ENCODE measurements around the gene DLX2. TPM values are rescaled to one million over a fixed set of nuclear protein-coding genes. Genes with fewer than 3 reads are reported as not detected.

Gene DLX2
- total and polyA plus RNA-seq, 2 of the 13 experiments (the other 11 are each of a cell fraction or from before 2014, with no cell fraction given) = 0.07 to 0.15 TPM

- TF ChIP-seq, protein P1, sequence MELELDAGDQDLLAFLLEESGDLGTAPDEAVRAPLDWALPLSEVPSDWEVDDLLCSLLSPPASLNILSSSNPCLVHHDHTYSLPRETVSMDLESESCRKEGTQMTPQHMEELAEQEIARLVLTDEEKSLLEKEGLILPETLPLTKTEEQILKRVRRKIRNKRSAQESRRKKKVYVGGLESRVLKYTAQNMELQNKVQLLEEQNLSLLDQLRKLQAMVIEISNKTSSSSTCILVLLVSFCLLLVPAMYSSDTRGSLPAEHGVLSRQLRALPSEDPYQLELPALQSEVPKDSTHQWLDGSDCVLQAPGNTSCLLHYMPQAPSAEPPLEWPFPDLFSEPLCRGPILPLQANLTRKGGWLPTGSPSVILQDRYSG (CRISPR knock-in tag; IDR thresholded peaks at IDR 0.05) = no peak; the same call in 1 of the 2 replicates
- TF ChIP-seq MAZ (IDR thresholded peaks at IDR 0.05; ENCODE audit: borderline replicate concordance, low read depth, low read length) (no peak), MAZ (CRISPR knock-in tag; IDR thresholded peaks at IDR 0.05; ENCODE audit: low read depth) (0 out of 2 replicates have a peak, but pooled peaks have one; percentile 19), ZFP82 (CRISPR knock-in tag; IDR thresholded peaks at IDR 0.05; ENCODE audit: borderline replicate concordance) (peak; percentile 29; the same call in 1 of the 2 replicates), ZNF256 (CRISPR knock-in tag; conservative IDR thresholded peaks at IDR 0.05) (0 out of 2 replicates have a peak, but pooled peaks have one; percentile 65), HNF4G (IDR thresholded peaks at IDR 0.05; ENCODE audit: borderline replicate concordance, low read depth, low read length) (no peak), HNF4G (CRISPR knock-in tag; IDR thresholded peaks at IDR 0.05; ENCODE audit: borderline replicate concordance, low read depth) (no peak), LCORL (IDR thresholded peaks at IDR 0.05) (no peak), LCORL (CRISPR knock-in tag; IDR thresholded peaks at IDR 0.05) (no peak; the same call in 1 of the 2 replicates), FOXK2 (IDR thresholded peaks at IDR 0.05) (no peak), MZF1 (CRISPR knock-in tag; IDR thresholded peaks at IDR 0.05; ENCODE audit: borderline replicate concordance) (no peak), CHD4 (IDR thresholded peaks at IDR 0.05; ENCODE audit: borderline replicate concordance, low read length) (no peak), ZBTB1 (CRISPR knock-in tag; IDR thresholded peaks at IDR 0.05; ENCODE audit: borderline replicate concordance) (no peak), CENPT (CRISPR knock-in tag; IDR thresholded peaks at IDR 0.05; ENCODE audit: low read depth) (no peak), MATR3 (CRISPR knock-in tag; IDR thresholded peaks at IDR 0.05) (no peak), ZNF382 (CRISPR knock-in tag; IDR thresholded peaks at IDR 0.05; ENCODE audit: borderline replicate concordance) (no peak), NFE2 (CRISPR knock-in tag; IDR thresholded peaks at IDR 0.05) (no peak), CBX1 (IDR thresholded peaks at IDR 0.05; ENCODE audit: low read depth) (no peak), DNMT3B (CRISPR knock-in tag; conservative IDR thresholded peaks at IDR 0.05) (no peak), CERS6 (CRISPR knock-in tag; IDR thresholded peaks at IDR 0.05) (no peak), ZNF282 (IDR thresholded peaks at IDR 0.05; ENCODE audit: partially characterized antibody) (no peak), ZNF20 (CRISPR knock-in tag; IDR thresholded peaks at IDR 0.05) (no peak), NONO (IDR thresholded peaks at IDR 0.05) (no peak), NONO (CRISPR knock-in tag; conservative IDR thresholded peaks at IDR 0.05) (no peak; the same call in 1 of the 2 replicates), TBX2 (CRISPR knock-in tag; IDR thresholded peaks at IDR 0.05; ENCODE audit: borderline replicate concordance) (peak; percentile 80), ZNF383 (CRISPR knock-in tag; IDR thresholded peaks at IDR 0.05; ENCODE audit: borderline replicate concordance) (no peak), GATAD1 (CRISPR knock-in tag; IDR thresholded peaks at IDR 0.05) (peak; percentile 37)
- TF ChIP-seq, protein P2, sequence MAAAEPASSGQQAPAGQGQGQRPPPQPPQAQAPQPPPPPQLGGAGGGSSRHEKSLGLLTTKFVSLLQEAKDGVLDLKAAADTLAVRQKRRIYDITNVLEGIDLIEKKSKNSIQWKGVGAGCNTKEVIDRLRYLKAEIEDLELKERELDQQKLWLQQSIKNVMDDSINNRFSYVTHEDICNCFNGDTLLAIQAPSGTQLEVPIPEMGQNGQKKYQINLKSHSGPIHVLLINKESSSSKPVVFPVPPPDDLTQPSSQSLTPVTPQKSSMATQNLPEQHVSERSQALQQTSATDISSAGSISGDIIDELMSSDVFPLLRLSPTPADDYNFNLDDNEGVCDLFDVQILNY (CRISPR knock-in tag; conservative IDR thresholded peaks at IDR 0.05) = no peak
- TF ChIP-seq, protein P3, sequence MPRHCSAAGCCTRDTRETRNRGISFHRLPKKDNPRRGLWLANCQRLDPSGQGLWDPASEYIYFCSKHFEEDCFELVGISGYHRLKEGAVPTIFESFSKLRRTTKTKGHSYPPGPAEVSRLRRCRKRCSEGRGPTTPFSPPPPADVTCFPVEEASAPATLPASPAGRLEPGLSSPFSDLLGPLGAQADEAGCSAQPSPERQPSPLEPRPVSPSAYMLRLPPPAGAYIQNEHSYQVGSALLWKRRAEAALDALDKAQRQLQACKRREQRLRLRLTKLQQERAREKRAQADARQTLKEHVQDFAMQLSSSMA (CRISPR knock-in tag; IDR thresholded peaks at IDR 0.05) = 0 out of 2 replicates have a peak, but pooled peaks have one; percentile 8
These were observed 17.8 kb downstream of the DLX2 start (continued) for GRCh38 chr2:172084645-172085459.
